Epithelial cell of proximal tubule (primary cell): ENCODE results near the gene KREMEN1. TPM values are rescaled to one million over a fixed set of nuclear protein-coding genes. Genes with fewer than 3 reads are reported as not detected.

Experiments
- DNase-seq: peaks from one replicate; pipeline ENCODE4 v3.0.0-alpha.2; 2011; ENCODE audit warnings: low read depth
- H3K4me3 ChIP-seq: 2 replicates; pipeline ENCODE4 v1.5.1; 2011; ENCODE audit warnings: low read depth, mild to moderate bottlenecking, low read length
- CTCF ChIP-seq: conservative IDR thresholded peaks from 2 replicates; pipeline ENCODE4 v1.5.1; 2012; ENCODE audit warnings: low read depth, mild to moderate bottlenecking, low read length
- total RNA-seq: library from RNA; depleted of rRNA; stranded (reverse); fragments of >200 nt; gene quantifications from 2 replicates; pipeline ENCODE4 v1.2.3, GENCODE V29; 2015

KREMEN1 gene
- total RNA-seq, 1 donor from 2014 or later, result 10.8 TPM

GRCh38 chr22:29213493-29213892, 140.7 kb downstream of the KREMEN1 start:
- TF ChIP-seq CTCF, result no peak
- no peak for DNase-seq
- no peak overlapping the region for H3K4me3 ChIP-seq

- no peak for DNase-seq
- no peak overlapping the region for H3K4me3 ChIP-seq
- no peak for TF ChIP-seq CTCF
These were observed 141.4 kb downstream of the KREMEN1 start for GRCh38 chr22:29214232-29214631.

- no peak for TF ChIP-seq CTCF
- DNase-seq, result no peak
- H3K4me3 ChIP-seq, result no peak overlapping the region
These were observed 142.4 kb downstream of the KREMEN1 start for GRCh38 chr22:29215012-29215860.

DNA sequence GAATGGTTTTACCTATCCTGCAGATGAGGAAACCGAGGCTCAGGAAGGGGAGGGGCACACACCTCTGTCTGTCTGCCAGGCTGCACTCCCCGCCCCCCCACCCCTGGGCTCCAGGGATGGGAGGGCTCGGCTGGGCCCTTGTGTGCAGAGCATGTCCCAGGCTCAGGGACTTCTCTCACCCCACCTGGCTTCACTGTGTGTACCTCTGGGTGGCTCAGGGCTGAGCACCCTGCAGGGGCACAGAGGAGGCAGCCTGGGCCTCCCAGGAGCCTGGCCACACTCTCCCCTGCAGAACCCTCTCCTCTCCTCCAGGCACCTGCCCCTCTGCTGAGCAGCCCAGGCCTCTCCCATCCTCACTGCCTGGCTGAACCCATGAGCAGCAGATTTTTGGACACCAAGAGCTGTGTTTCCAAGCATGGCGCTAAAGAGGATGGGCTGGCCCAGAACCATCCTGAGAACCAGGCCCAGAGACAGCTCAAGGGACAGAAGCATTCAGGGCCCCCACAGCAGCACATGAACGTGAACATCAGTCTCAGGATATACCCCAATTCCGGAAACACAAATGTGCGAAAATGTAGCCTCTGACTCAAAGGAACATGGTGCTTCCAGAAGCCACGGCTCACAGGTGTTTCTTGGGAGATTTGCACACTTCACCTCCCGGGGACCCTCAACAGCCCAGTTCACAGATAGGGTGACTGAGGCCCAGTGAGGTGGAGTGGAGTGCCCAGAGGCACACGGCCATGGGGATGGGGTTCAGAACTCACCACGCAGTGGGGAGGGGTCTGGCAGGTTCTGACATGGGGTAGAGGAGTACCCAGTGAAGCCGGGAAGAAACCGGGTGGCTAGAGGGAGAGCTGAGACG, 143.4 kb downstream of the KREMEN1 start:
- no peak for DNase-seq
- H3K4me3 ChIP-seq, result no peak overlapping the region
- TF ChIP-seq CTCF, result no peak

GRCh38 chr22:29216873-29217666, 144.2 kb downstream of the KREMEN1 start:
- DNase-seq, result no peak
- no peak overlapping the region for H3K4me3 ChIP-seq
- TF ChIP-seq CTCF, result no peak

Other genes starting within 250 kb of the KREMEN1 start
- 12.2 and 15.6 TPM in 2 replicates for gene ZNRF3, start 189.5 kb upstream of the KREMEN1 start, total RNA-seq
- not detected in 2 replicates for gene C22orf31, start 11.2 kb upstream of the KREMEN1 start, total RNA-seq
- 0.17 and 0.22 TPM in 2 replicates for gene EMID1, start 132.9 kb downstream of the KREMEN1 start, total RNA-seq
- gene RHBDD3, start 194.9 kb downstream of the KREMEN1 start, total RNA-seq, result 28.2 and 36.0 TPM in 2 replicates
- gene EWSR1, start 195.2 kb downstream of the KREMEN1 start, total RNA-seq, result 211 and 328 TPM in 2 replicates
- gene GAS2L1, start 233.6 kb downstream of the KREMEN1 start, total RNA-seq, result 31.4 and 34.9 TPM in 2 replicates
- gene RASL10A, start 242.7 kb downstream of the KREMEN1 start, total RNA-seq, result 0.12 TPM in 1 of 2 replicates, not detected in the other